Activated CD4-positive, alpha-beta T cell treated with anti-CD3 and anti-CD28 coated beads, Interleukin-2, amount 10 ng/mL, durations not matched to agents 24 days and 14 days (primary cell): ENCODE data around the gene TUBB6. TPM values are rescaled to one million over a fixed set of nuclear protein-coding genes. Genes with fewer than 3 reads are reported as not detected.
A peak's percentile ranks its signal among the peaks of the same experiment; 100 is the strongest.

ENCODE experiments used
- DNase-seq: peaks from one replicate; pipeline ENCODE4 v3.0.0; 2022
- H3K27ac Mint-ChIP-seq: one replicate; pipeline ENCODE4 v1.8.0; 2022; ENCODE audit warnings: mild to moderate bottlenecking, mixed read lengths
- H3K27me3 Mint-ChIP-seq: one replicate; pipeline ENCODE4 v1.8.0; 2022; ENCODE audit warnings: mixed read lengths
- H3K36me3 Mint-ChIP-seq: one replicate; pipeline ENCODE4 v1.8.0; 2022; ENCODE audit warnings: low read depth, mild to moderate bottlenecking, mixed read lengths
- H3K4me1 Mint-ChIP-seq: one replicate; pipeline ENCODE4 v1.8.0; 2021; ENCODE audit warnings: mixed read lengths
- H3K4me3 Mint-ChIP-seq: one replicate; pipeline ENCODE4 v1.8.0; 2022; ENCODE audit warnings: mild to moderate bottlenecking, moderate library complexity, mixed read lengths
- H3K9me3 Mint-ChIP-seq: one replicate; pipeline ENCODE4 v1.8.0; 2021; ENCODE audit warnings: mixed read lengths
- intact Hi-C: fragments of 100-400 bp; cut with micrococcal nuclease; formaldehyde crosslinking; loops from one replicate; pipeline ENCODE4 v1.15.1; 2023
- total RNA-seq: library from RNA; stranded (reverse); gene quantifications from 2 replicates; pipeline ENCODE4 v1.2.3, GENCODE V29; 2022

TUBB6 gene
- total RNA-seq, 1 donor from 2014 or later = 40.2 TPM

- intact Hi-C loops = no loop called here
- Mint-ChIP-seq H3K27ac (no peak overlapping the region), H3K9me3 (peaks cover 7% of the 10 kb centered on the region), H3K27me3 (peaks cover under 1% of the 10 kb centered on the region), H3K4me3 (no peak overlapping the region), H3K4me1 (peaks cover 1% of the 10 kb centered on the region), H3K36me3 (peaks cover 28% of the 10 kb centered on the region)
- no peak for DNase-seq
Measured at GRCh38 chr18:12314591-12315305, 6.7 kb downstream of the TUBB6 start.

DNA sequence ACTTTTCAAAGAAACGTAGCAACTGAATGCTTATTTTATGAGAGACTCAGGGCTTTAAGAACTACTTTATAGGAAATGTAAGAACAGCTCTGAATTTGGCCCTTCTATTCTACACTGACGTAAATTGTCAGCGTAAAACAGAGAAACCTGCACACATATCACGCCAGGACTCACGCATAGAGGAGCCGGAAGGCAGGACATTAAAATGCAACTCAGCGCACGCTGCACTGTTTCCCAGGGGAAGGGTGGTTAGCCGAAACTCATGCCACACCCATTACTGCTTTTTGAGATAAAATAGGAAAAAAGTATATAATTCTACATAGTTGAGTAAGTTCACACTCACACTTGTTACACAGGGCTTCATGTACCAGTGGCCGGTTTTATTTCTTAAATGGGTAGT lies 7.4 kb downstream of the TUBB6 start:
- H3K9me3 Mint-ChIP-seq = peaks cover 7% of the 10 kb centered on the region
- H3K27ac Mint-ChIP-seq = no peak overlapping the region
- H3K27me3 Mint-ChIP-seq = no peaks in the 10 kb centered on the region
- no peak overlapping the region for H3K4me3 Mint-ChIP-seq
- peaks cover 27% of the 10 kb centered on the region for H3K36me3 Mint-ChIP-seq
- H3K4me1 Mint-ChIP-seq = no peaks in the 10 kb centered on the region
- no peak for DNase-seq
- intact Hi-C loops = no loop called here

GRCh38 chr18:12315911-12316310 lies 7.9 kb downstream of the TUBB6 start:
- H3K36me3 Mint-ChIP-seq = peaks cover 24% of the 10 kb centered on the region
- no peaks in the 10 kb centered on the region for H3K4me1 Mint-ChIP-seq
- H3K27ac Mint-ChIP-seq = no peak overlapping the region
- intact Hi-C loops = no loop called here
- H3K27me3 Mint-ChIP-seq = no peaks in the 10 kb centered on the region
- H3K4me3 Mint-ChIP-seq = no peak overlapping the region
- H3K9me3 Mint-ChIP-seq = peaks cover 7% of the 10 kb centered on the region
- no peak for DNase-seq

GRCh38 chr18:12317664-12318333 lies 9.8 kb downstream of the TUBB6 start:
- no peak for DNase-seq
- peaks cover 20% of the 10 kb centered on the region for H3K36me3 Mint-ChIP-seq
- H3K9me3 Mint-ChIP-seq = peaks cover 3% of the 10 kb centered on the region
- H3K27ac Mint-ChIP-seq = no peak overlapping the region
- H3K4me3 Mint-ChIP-seq = no peak overlapping the region
- no peaks in the 10 kb centered on the region for H3K4me1 Mint-ChIP-seq
- intact Hi-C loops = no loop called here
- H3K27me3 Mint-ChIP-seq = no peaks in the 10 kb centered on the region

DNA sequence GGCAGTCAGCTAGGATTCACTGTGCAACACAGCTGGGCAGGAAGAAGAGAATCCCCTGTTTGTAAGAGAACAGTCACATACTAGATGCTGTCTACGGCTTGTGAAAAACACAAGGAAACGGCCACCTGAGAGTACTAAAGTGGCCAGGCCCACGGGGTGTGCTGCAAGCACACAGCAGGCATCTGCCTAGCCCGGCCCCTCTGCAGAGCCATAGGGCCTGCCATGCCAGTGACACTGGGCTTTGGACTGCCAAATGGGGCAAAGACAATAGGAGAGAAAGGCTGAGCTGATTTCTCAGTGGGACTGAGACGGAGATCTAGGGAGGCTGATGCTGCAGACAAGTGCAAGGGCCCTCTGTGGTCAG lies 10.3 kb downstream of the TUBB6 start:
- Mint-ChIP-seq H3K4me1 (no peaks in the 10 kb centered on the region), H3K9me3 (no peaks in the 10 kb centered on the region), H3K27me3 (no peaks in the 10 kb centered on the region), H3K36me3 (peaks cover 18% of the 10 kb centered on the region), H3K27ac (no peak overlapping the region), H3K4me3 (no peak overlapping the region)
- intact Hi-C loops = no loop called here
- no peak for DNase-seq

DNA sequence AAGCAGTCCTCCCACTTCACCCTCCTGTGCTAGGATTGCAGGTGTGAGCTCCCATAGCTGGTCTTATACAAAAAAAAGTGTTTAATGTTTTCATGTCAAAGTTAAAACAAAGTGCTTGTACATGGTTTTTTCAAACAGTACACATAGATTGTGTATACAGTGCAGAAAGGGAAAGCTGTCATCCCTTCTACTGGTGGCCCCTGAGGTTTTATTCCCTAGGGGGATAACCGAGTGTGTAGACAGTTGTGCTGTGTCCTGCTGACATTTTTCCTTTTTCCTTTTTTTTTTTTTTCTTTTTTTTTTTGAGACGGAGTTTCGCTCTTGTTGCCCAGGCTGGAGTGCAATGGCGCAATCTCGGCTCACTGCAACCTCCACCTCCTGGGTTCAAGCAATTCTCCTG lies 10.8 kb downstream of the TUBB6 start:
- peaks cover 14% of the 10 kb centered on the region for H3K36me3 Mint-ChIP-seq
- no peaks in the 10 kb centered on the region for H3K9me3 Mint-ChIP-seq
- no peaks in the 10 kb centered on the region for H3K4me1 Mint-ChIP-seq
- intact Hi-C loops = no loop called here
- no peak for DNase-seq
- H3K27me3 Mint-ChIP-seq = no peaks in the 10 kb centered on the region
- no peak overlapping the region for H3K4me3 Mint-ChIP-seq
- no peak overlapping the region for H3K27ac Mint-ChIP-seq

DNA sequence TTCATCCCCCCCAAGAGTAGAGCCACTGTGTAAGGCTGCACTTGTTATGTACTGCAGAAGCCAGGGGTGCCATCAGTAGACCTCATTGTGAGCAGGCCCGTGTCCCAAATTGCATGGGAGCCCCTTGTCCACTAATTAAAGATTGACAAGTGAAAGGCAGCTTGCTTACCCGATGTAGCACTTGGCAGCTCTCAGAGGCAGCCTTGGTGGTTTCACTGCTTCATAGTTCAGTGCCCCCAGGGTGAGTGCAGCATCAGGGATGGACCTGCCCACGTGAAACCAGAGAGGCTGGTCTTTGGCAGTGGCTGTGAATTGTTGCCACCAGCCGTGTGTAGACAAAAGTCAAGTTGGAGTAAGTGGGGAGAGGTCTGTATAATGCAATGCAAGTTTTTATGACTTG lies 13.3 kb downstream of the TUBB6 start:
- Mint-ChIP-seq H3K36me3 (peaks cover 26% of the 10 kb centered on the region), H3K4me1 (no peaks in the 10 kb centered on the region), H3K9me3 (no peaks in the 10 kb centered on the region), H3K27ac (no peak overlapping the region), H3K4me3 (no peak overlapping the region), H3K27me3 (no peaks in the 10 kb centered on the region)
- no peak for DNase-seq
- intact Hi-C loops = no loop called here

DNA sequence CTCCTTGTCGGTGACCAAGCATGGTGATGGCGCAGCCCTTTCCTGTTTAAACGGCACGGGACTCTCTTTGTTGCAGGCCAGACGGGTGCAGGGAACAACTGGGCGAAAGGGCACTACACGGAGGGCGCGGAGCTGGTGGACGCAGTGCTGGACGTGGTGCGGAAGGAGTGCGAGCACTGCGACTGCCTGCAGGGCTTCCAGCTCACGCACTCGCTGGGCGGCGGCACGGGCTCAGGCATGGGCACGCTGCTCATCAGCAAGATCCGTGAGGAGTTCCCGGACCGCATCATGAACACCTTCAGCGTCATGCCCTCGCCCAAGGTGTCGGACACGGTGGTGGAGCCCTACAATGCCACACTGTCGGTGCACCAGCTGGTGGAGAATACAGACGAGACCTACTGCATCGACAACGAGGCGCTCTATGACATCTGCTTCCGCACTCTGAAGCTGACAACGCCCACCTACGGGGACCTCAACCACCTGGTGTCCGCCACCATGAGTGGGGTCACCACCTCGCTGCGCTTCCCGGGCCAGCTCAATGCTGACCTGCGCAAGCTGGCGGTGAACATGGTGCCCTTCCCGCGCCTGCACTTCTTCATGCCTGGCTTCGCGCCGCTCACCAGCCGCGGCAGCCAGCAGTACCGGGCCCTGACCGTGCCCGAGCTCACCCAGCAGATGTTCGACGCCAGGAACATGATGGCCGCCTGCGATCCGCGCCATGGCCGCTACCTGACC lies 17.1 kb downstream of the TUBB6 start:
- Mint-ChIP-seq H3K9me3 (no peaks in the 10 kb centered on the region), H3K27ac (no peak overlapping the region), H3K4me3 (no peak overlapping the region), H3K36me3 (peaks cover 50% of the 10 kb centered on the region), H3K4me1 (peaks cover 7% of the 10 kb centered on the region), H3K27me3 (no peaks in the 10 kb centered on the region)
- intact Hi-C loops = no loop called here
- DNase-seq = no peak

DNA sequence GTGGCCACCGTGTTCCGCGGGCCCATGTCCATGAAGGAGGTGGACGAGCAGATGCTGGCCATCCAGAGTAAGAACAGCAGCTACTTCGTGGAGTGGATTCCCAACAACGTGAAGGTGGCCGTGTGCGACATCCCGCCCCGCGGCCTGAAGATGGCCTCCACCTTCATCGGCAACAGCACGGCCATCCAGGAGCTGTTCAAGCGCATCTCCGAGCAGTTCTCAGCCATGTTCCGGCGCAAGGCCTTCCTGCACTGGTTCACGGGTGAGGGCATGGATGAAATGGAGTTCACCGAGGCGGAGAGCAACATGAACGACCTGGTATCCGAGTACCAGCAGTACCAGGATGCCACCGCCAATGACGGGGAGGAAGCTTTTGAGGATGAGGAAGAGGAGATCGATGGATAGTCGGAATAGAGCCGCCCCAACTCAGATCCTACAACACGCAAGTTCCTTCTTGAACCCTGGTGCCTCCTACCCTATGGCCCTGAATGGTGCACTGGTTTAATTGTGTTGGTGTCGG lies 17.7 kb downstream of the TUBB6 start:
- Mint-ChIP-seq H3K27me3 (no peaks in the 10 kb centered on the region), H3K9me3 (no peaks in the 10 kb centered on the region), H3K36me3 (peaks cover 48% of the 10 kb centered on the region), H3K4me1 (peaks cover 7% of the 10 kb centered on the region), H3K4me3 (no peak overlapping the region), H3K27ac (no peak overlapping the region)
- no peak for DNase-seq
- intact Hi-C loops = no loop called here

GRCh38 chr18:12326711-12327460 lies 18.8 kb downstream of the TUBB6 start:
- peaks cover 43% of the 10 kb centered on the region for H3K36me3 Mint-ChIP-seq

DNA sequence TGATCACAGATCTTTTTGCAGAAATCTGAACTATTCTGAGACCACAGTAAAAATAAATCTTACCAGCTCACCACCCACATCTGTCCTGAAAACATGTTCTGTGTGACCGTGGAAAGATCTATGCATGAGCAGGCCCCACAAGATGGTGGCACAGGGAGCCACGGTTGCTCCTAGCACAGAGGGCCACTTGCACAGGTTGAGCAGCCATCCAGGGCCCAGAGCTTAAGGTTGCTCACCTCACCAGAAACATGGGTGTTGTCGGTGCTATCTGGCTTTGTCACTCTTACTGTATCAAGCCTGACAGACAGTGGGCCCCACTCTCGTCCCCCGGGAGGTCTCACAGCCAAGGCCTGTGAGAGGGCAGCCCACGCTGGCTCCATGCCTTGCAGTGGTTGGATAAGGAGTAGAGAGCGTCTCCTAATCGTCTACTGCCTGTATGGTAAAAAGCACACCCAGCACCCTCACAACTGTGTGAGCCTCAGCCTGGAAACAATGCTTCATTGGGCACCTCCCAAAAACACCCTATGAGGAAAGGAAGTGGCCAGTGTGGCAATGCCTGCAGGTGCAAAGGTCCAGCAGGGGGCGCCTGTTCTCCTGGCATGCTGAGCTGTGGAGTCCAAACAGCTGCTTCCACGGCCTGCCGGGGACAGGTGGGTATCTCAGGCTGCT lies 19.6 kb downstream of the TUBB6 start:
- H3K27ac Mint-ChIP-seq = peak overlapping the region; percentile 58
- peaks cover 40% of the 10 kb centered on the region for H3K36me3 Mint-ChIP-seq

More at GRCh38 chr18:12326711-12327460, 18.8 kb downstream of the TUBB6 start:
- H3K9me3 Mint-ChIP-seq = no peaks in the 10 kb centered on the region
- no peaks in the 10 kb centered on the region for H3K27me3 Mint-ChIP-seq
- intact Hi-C loops = no loop called here
- H3K4me1 Mint-ChIP-seq = peaks cover 7% of the 10 kb centered on the region
- no peak for DNase-seq
- no peak overlapping the region for H3K4me3 Mint-ChIP-seq
- peak overlapping the region; percentile 58 for H3K27ac Mint-ChIP-seq

DNA sequence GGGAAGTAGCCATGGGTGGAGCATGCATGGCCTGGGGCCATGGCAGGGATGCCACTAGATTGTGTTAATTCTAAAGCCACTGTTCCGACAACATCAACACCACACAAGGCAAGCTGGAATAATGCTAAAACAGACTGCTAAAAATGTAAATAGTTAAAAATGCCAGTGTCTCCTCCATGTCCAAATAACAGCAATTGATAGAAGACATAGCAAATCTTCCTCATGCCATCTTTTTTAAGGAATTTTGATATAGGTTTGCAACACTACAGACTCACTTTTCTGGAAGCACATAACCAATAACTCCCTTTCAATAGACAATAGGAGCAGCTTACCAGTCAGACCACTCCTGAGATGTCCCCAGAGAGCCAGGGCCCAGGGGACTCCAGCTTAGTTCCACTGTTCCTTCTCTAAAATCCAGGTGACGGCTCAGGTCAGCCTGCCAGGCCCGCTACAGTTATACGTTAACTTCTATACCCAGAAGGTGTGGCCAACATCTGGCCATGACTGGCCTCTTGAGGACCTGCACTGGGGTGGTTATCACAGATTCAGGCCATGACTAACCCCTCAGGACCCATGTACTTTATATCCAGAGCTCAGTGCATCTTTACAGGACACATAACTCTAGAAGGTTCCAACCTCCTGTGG lies 20.3 kb downstream of the TUBB6 start:
- Mint-ChIP-seq H3K9me3 (no peaks in the 10 kb centered on the region), H3K27ac (no peak overlapping the region), H3K4me1 (peaks cover 7% of the 10 kb centered on the region), H3K36me3 (peaks cover 39% of the 10 kb centered on the region), H3K4me3 (no peak overlapping the region), H3K27me3 (no peaks in the 10 kb centered on the region)
- intact Hi-C loops = loop anchor here (1.0 kb wide), 1 partner anchor 332 kb away; no protein-coding TSS in a partner anchor
- DNase-seq = no peak

More for the DNA sequence above, 19.6 kb downstream of the TUBB6 start:
- Mint-ChIP-seq H3K4me3 (no peak overlapping the region), H3K9me3 (no peaks in the 10 kb centered on the region), H3K4me1 (peaks cover 7% of the 10 kb centered on the region), H3K27me3 (no peaks in the 10 kb centered on the region)
- intact Hi-C loops = loop anchor here (1.0 kb wide), 1 partner anchor 333 kb away; no protein-coding TSS in a partner anchor
- DNase-seq = peak; percentile 92
